ENCODE data around the gene CYB5R4.

DNA sequence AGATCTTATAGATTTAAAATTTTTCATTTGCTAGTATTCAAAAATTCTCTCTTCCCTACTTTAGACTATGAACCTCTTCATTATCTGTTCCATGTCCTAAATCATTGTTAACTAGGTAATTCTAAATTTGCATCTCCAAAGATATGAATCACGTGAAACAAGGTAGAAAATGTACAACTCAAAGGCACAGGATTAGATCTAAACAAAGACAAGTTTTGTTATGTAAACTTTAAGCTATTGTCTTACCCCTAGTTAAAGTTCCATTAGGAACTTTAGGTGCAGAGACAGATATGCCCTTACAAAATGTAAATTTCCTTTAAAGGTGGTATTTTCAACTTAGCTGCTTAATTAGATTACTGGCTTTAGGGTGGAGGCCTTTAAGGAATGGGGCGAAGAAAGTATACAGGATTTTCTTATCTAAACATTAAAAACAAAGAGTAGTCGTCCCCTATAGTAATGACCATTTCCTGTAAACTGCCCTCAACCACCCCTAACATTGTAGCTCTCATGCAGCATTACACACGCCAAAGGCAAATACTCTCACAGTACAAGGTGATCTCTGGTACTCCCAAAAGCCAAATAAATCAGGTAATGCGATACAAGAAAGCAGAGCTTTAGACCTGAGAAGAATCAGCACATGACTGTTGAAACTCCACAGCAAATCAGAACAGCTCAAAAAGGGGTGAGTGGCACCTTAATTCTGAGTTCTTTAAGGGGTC is 116.7 kb downstream of the CYB5R4 start:
- no peak for TF ChIP-seq CTCF (IDR thresholded peaks at IDR 0.05; ENCODE audit: poor library complexity, severe bottlenecking)
- no peak for TF ChIP-seq REST (IDR thresholded peaks at IDR 0.05; ENCODE audit: borderline replicate concordance)
- no peak for TF ChIP-seq RAD21 (conservative IDR thresholded peaks at IDR 0.05)
- no peak for TF ChIP-seq POLR2AphosphoS5 (IDR thresholded peaks at IDR 0.05)
- no peak for TF ChIP-seq EZH2 (IDR thresholded peaks at IDR 0.05; ENCODE audit: borderline replicate concordance, insufficient read depth, low read length, poor library complexity, severe bottlenecking)
- no peak for TF ChIP-seq EP300 (conservative IDR thresholded peaks at IDR 0.05; ENCODE audit: poor library complexity, severe bottlenecking)
